Thyroid gland (tissue), 4 donors: ENCODE measurements around the gene RABGAP1. TPM values are rescaled to one million over a fixed set of nuclear protein-coding genes. Genes with fewer than 3 reads are reported as not detected.

Experiments
- DNase-seq, 2 donors: peaks; one replicate each; pipeline ENCODE4 v3.0.0-alpha.2; 2019
- H3K27ac ChIP-seq, 3 donors: fragments of 200-600 bp; sonication (generic); 1 replicate in 2 of 3; 2 replicates in 1 of 3; pipeline ENCODE4 v1.5.1; 2016 to 2019; ENCODE audit warnings: mild to moderate bottlenecking in 1 of 3, moderate library complexity in 1 of 3
- H3K27me3 ChIP-seq: fragments of 200-600 bp; sonication (generic); one replicate; pipeline ENCODE4 v1.5.1; 2019
- H3K36me3 ChIP-seq, 2 donors: fragments of 200-600 bp; sonication (generic); one replicate each; pipeline ENCODE4 v1.5.1; 2016 to 2019
- H3K4me1 ChIP-seq, 2 donors: fragments of 200-600 bp; sonication (generic); one replicate each; pipeline ENCODE4 v1.5.1; 2017 to 2019
- H3K4me3 ChIP-seq, 3 donors: fragments of 200-600 bp; sonication (generic); replicated peaks in 1 of 3; 1 replicate in 2 of 3; 2 replicates in 1 of 3; pipeline ENCODE4 v1.5.1; 2016; ENCODE audit warnings: mild to moderate bottlenecking in 1 of 3
- H3K9me3 ChIP-seq: fragments of 200-600 bp; sonication (generic); one replicate; pipeline ENCODE4 v1.5.1; 2017
- CTCF ChIP-seq, 6 experiments: fragments of 200-600 bp in 3 of 6; fragments of 450-650 bp in 3 of 6; sonication (generic) in 3 of 6; IDR thresholded peaks; one replicate each; pipeline ENCODE4 v1.5.1; 2016 to 2019; ENCODE audit warnings: antibody characterized with exemption in 6 of 6, mild to moderate bottlenecking in 2 of 6, inconsistent platforms in 1 of 6, moderate library complexity in 1 of 6
- POLR2A ChIP-seq, 2 donors: fragments of 450-650 bp; IDR thresholded peaks; one replicate each; pipeline ENCODE4 v1.6.1; 2017; ENCODE audit warnings: antibody characterized with exemption in 2 of 2, mild to moderate bottlenecking in 2 of 2, moderate library complexity in 1 of 2
- WGBS, 2 donors: methylation state at CpG; one replicate each; pipeline ENCODE4 v1.1.5; 2017; 5-methylcytosine and 5-hydroxymethylcytosine counted together
- intact Hi-C: fragments of 100-400 bp; cut with DNase I; formaldehyde crosslinking; loops from one replicate; pipeline ENCODE4 v1.15.1; 2023
- total RNA-seq, 4 donors: library from RNA; depleted of rRNA; stranded (reverse); fragments of >200 nt; gene quantifications; one replicate each; pipeline ENCODE4 v1.2.3, GENCODE V29; 2016

The RABGAP1 gene
- total RNA-seq, 4 donors from 2014 or later: 90.7 to 144 (median 127) TPM

DNA sequence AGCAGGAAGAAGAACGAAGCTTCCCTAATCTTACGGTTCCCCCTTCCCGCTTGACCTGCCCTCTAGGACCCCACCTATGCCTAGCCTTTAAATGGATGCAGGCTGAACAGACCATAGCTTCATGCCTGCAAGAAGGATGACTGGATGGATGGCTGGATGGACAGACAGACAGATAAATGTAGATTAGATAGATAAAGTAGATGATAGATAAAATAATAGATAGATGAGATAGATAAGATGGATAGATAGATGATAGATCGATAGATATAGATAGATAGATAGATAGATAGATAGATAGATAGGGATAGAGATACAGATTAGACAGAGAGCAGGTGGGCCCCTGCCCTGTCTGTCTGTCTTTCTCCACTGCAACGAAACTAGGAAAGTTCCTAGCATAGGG lies 164.7 kb downstream of the RABGAP1 start:
- intact Hi-C loops: no loop called here
- Histone ChIP-seq H3K4me1 (peaks cover 0 to 6% of the 10 kb centered on the region in 2 donors), H3K27me3 (no peaks in the 10 kb centered on the region), H3K4me3 (no peak overlapping the region), H3K9me3 (no peaks in the 10 kb centered on the region), H3K36me3 (peaks cover 42 to 43% of the 10 kb centered on the region in 2 donors), H3K27ac (no peak overlapping the region)
- DNase-seq: no peak
- WGBS, 2 donors: 91 to 95% methylated on average over 5 of the region's 5 CpGs
- TF ChIP-seq POLR2A (IDR thresholded peaks at IDR 0.05) (no peak), CTCF (IDR thresholded peaks at IDR 0.05) (no peak)

DNA sequence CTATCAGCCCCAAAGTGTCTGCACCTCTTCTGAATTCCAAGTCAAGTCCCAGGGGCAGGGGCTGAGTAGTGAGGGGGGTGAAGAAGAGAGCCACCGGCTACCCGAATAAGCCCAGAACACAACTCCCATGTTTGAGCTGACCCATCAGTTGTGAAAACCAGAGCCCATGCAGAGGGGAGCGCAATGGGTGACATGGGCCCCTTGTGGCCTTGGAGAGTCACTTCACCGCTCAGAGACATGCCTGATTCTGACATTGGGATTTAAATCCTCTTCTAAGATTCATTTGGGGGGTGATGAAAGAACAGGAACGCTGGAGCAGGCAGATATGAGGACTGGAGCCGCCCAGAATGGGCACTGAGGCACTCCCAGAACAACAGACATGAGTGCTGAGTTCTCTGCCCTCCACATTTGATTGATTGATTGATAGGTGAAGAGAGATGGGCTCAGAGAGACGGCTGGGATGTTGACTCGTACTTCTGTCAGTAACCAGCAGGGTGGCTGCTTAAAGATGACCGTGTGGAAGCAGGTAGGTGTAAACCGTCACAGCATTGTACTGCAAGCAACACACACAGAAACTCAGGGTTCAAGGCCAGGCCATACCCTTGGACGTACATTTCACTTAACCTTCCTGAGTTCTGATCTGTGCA lies 166.9 kb downstream of the RABGAP1 start:
- H3K4me3 ChIP-seq: no peak overlapping the region
- TF ChIP-seq CTCF (IDR thresholded peaks at IDR 0.05): no peak
- WGBS, 2 donors: 79 to 83% methylated on average over 11 of the region's 11 CpGs
- H3K27ac ChIP-seq: no peak overlapping the region
- intact Hi-C loops: no loop called here
- peaks cover 0 to 9% of the 10 kb centered on the region in 2 donors for H3K4me1 ChIP-seq
- H3K36me3 ChIP-seq: peaks cover 31 to 34% of the 10 kb centered on the region in 2 donors
- no peak for DNase-seq
- H3K9me3 ChIP-seq: no peaks in the 10 kb centered on the region
- H3K27me3 ChIP-seq: no peaks in the 10 kb centered on the region

GRCh38 chr9:123108976-123109375 lies 168.2 kb downstream of the RABGAP1 start:
- H3K27me3 ChIP-seq: no peaks in the 10 kb centered on the region
- 90 to 93% methylated on average over 9 of the region's 9 CpGs for WGBS, 2 donors
- TF ChIP-seq CTCF (IDR thresholded peaks at IDR 0.05) (no peak), POLR2A (IDR thresholded peaks at IDR 0.05) (no peak)
- no peaks in the 10 kb centered on the region for H3K9me3 ChIP-seq
- no peak for DNase-seq
- H3K36me3 ChIP-seq: peaks cover 28 to 31% of the 10 kb centered on the region in 2 donors
- no peak overlapping the region for H3K4me3 ChIP-seq
- intact Hi-C loops: no loop called here
- H3K27ac ChIP-seq: no peak overlapping the region
- peaks cover 0 to 3% of the 10 kb centered on the region in 2 donors for H3K4me1 ChIP-seq

DNA sequence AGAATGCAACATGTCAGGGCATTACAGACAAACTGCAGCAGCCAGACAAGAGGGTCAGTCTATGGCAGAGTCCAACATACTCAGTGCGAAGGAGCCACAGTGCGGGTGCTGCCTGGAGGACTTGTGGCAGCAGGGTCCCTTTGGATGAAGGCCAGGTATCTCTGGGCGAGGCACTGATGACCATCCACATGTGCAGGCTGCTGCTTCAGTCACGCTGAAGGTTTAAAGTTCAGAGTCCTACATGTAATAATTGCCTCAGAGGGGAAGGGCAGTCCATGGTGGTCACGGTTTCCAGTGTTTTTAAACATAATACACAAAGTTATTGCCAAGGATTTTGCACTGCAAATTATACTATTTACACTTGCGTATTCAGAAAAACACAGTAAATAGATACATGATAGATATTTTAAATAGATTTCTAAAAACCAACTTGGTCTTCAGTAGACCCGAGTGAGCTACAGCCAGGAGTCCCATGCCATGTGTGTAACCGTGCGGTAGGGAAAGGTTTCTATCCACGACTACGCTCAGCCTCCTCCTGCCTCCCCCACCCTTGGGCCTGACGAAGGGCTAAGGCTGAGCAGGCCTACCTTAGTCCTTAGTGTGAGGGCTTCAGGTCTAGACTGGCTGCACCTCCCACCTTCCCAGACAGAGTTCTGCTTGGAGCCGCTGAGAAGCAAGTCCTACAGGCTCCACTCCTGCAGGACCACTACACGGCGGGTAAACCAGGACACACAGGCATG lies 168.9 kb downstream of the RABGAP1 start:
- Histone ChIP-seq H3K4me1 (peaks cover 0 to 3% of the 10 kb centered on the region in 2 donors), H3K27ac (no peak overlapping the region), H3K4me3 (no peak overlapping the region), H3K27me3 (no peaks in the 10 kb centered on the region), H3K9me3 (no peaks in the 10 kb centered on the region), H3K36me3 (peaks cover 21 to 24% of the 10 kb centered on the region in 2 donors)
- 89 to 96% methylated on average over 13 to 14 of the region's 15 CpGs for WGBS, 2 donors
- TF ChIP-seq CTCF (IDR thresholded peaks at IDR 0.05): no peak
- no peak for TF ChIP-seq POLR2A (IDR thresholded peaks at IDR 0.05)
- intact Hi-C loops: no loop called here
- DNase-seq: no peak

GRCh38 chr9:123111427-123112014 lies 170.7 kb downstream of the RABGAP1 start:
- H3K4me1 ChIP-seq: peaks cover 0 to 9% of the 10 kb centered on the region in 2 donors

More at GRCh38 chr9:123111427-123112014, 170.7 kb downstream of the RABGAP1 start:
- intact Hi-C loops: no loop called here
- H3K36me3 ChIP-seq: peaks cover 16 to 21% of the 10 kb centered on the region in 2 donors
- TF ChIP-seq CTCF (IDR thresholded peaks at IDR 0.05): no peak
- no peak for TF ChIP-seq POLR2A (IDR thresholded peaks at IDR 0.05)
- H3K4me3 ChIP-seq: no peak overlapping the region
- no peaks in the 10 kb centered on the region for H3K27me3 ChIP-seq
- 60 to 71% methylated on average over 6 to 8 of the region's 8 CpGs for WGBS, 2 donors
- peak; percentile 56 to 63 for DNase-seq
- H3K9me3 ChIP-seq: no peaks in the 10 kb centered on the region
- H3K27ac ChIP-seq: no peak overlapping the region
